ENCODE measurements around the gene EYS.

DNA sequence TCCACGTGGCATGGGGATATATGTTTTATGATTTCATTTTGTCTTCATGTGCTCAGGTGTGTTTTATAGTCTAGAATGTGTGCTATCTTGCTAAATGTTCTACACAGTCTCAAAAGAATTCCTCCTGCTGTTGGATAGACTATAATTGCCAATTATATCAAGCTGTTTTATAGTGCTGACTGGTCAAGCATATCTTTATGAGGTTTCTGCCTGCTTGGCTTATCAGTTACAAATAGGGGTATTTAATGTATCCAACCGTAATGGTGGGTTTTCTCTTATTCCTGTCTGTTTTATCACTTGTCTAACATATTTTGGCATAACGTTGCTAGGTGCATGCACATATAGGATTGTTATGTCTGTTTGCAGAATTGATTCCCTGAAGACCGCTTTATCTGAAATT, 201.3 kb downstream of the EYS start:
- TF ChIP-seq, protein P1, sequence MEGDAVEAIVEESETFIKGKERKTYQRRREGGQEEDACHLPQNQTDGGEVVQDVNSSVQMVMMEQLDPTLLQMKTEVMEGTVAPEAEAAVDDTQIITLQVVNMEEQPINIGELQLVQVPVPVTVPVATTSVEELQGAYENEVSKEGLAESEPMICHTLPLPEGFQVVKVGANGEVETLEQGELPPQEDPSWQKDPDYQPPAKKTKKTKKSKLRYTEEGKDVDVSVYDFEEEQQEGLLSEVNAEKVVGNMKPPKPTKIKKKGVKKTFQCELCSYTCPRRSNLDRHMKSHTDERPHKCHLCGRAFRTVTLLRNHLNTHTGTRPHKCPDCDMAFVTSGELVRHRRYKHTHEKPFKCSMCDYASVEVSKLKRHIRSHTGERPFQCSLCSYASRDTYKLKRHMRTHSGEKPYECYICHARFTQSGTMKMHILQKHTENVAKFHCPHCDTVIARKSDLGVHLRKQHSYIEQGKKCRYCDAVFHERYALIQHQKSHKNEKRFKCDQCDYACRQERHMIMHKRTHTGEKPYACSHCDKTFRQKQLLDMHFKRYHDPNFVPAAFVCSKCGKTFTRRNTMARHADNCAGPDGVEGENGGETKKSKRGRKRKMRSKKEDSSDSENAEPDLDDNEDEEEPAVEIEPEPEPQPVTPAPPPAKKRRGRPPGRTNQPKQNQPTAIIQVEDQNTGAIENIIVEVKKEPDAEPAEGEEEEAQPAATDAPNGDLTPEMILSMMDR (conservative IDR thresholded peaks at IDR 0.05): no peak
- no peak for TF ChIP-seq ZFX (IDR thresholded peaks at IDR 0.05)

Data from C4-2B (cell line).